Nasal cavity respiratory epithelium epithelial cell of viscerocranial mucosa (primary cell): Measurements from ENCODE around the gene CTNNBIP1. TPM values are rescaled to one million over a fixed set of nuclear protein-coding genes. Genes with fewer than 3 reads are reported as not detected.

Source experiments
- total RNA-seq: library from RNA; depleted of rRNA; stranded (reverse); fragments of >200 nt; gene quantifications from 2 replicates; pipeline ENCODE4 v1.2.3, GENCODE V29; 2014

CTNNBIP1 gene
- 82.7 and 88.7 TPM in 2 replicates for total RNA-seq

GRCh38 chr1:9910076-9910422 lies at the start of gene CTNNBIP1:
Gene CTNNBIP1, minus strand, starts transcription at chr1:9910269. Its CDS starts 38,205 bp downstream, at chr1:9872064.

GRCh38 chr1:9942939-9943788 lies 33.1 kb upstream of the CTNNBIP1 start, which contains the start of the genes LZIC and NMNAT1:
Gene LZIC, minus strand, starts transcription at chr1:9943391. Its CDS starts 6,772 bp downstream, at chr1:9936619.
Gene NMNAT1, plus strand, starts transcription at chr1:9943475. Its CDS starts 28,599 bp downstream, at chr1:9972074.

GRCh38 chr1:9823943-9824701 lies 85.9 kb downstream of the CTNNBIP1 start, which contains the start of gene CLSTN1:
Gene CLSTN1, minus strand, starts transcription at chr1:9823965. Its CDS starts 232 bp downstream, at chr1:9823733.

Other genes with a start within 250 kb of the CTNNBIP1 start
- 187 and 507 TPM in 2 replicates for gene CLSTN1, start 86.3 kb downstream of the CTNNBIP1 start, total RNA-seq
- 46.3 and 51.3 TPM in 2 replicates for gene LZIC, start 33.1 kb upstream of the CTNNBIP1 start, total RNA-seq
- gene NMNAT1, start 33.2 kb upstream of the CTNNBIP1 start, total RNA-seq: 14.7 and 18.7 TPM in 2 replicates
- 0.28 TPM in 1 of 2 replicates, not detected in the other for gene RBP7, start 87.0 kb upstream of the CTNNBIP1 start, total RNA-seq
- gene UBE4B, start 122.7 kb upstream of the CTNNBIP1 start, total RNA-seq: 21.5 and 46.1 TPM in 2 replicates